Activated B cell treated with CpG ODN at 0.5 μM for 24 hours (primary cell): ENCODE data around the gene DEPDC4. TPM values are rescaled to one million over a fixed set of nuclear protein-coding genes. Genes with fewer than 3 reads are reported as not detected.

ENCODE experiments used
- ATAC-seq: fragments of 200-7000 bp; cut with Tn5 transposase; one replicate; pipeline ENCODE4 v1.10.0; 2021; ENCODE audit warnings: low read depth, mild to moderate bottlenecking, moderate library complexity
- CTCF ChIA-PET: fragments of 350-600 bp; sonication (Branson Sonifier 250); formaldehyde crosslinking; loops from one replicate; lab custom pipeline; 2021; ENCODE audit warnings: antibody characterized with exemption; lab: Charles Lee
- POLR2A ChIA-PET: fragments of 350-600 bp; sonication (Branson Sonifier 250); formaldehyde crosslinking; loops from one replicate; lab custom pipeline; 2021; ENCODE audit warnings: antibody characterized with exemption; lab: Charles Lee
- DNase-seq: peaks from one replicate; pipeline ENCODE4 v3.0.0; 2022
- H3K27ac Mint-ChIP-seq: one replicate; pipeline ENCODE4 v1.8.0; 2020; ENCODE audit warnings: mixed read lengths
- H3K27me3 Mint-ChIP-seq: one replicate; pipeline ENCODE4 v1.8.0; 2021; ENCODE audit warnings: mixed read lengths
- H3K36me3 Mint-ChIP-seq: one replicate; pipeline ENCODE4 v1.8.0; 2021; ENCODE audit warnings: low read depth, mixed read lengths
- H3K4me1 Mint-ChIP-seq: one replicate; pipeline ENCODE4 v1.8.0; 2021; ENCODE audit warnings: mixed read lengths
- H3K4me3 Mint-ChIP-seq: one replicate; pipeline ENCODE4 v1.8.0; 2020; ENCODE audit warnings: mild to moderate bottlenecking, mixed read lengths
- H3K9me3 Mint-ChIP-seq: one replicate; pipeline ENCODE4 v1.8.0; 2020; ENCODE audit warnings: mixed read lengths
- intact Hi-C: fragments of 100-400 bp; cut with micrococcal nuclease; formaldehyde crosslinking; loops from one replicate; pipeline ENCODE4 v1.15.1; 2024
- total RNA-seq: library from RNA; stranded (reverse); gene quantifications from 2 replicates; pipeline ENCODE4 v1.2.3, GENCODE V29; 2022
- TF ChIP-seq, protein P1 (sequence below): fragments of 200-600 bp; IDR thresholded peaks from one replicate; pipeline ENCODE4 v1.8.0; 2022; ENCODE audit warnings: antibody characterized with exemption, mild to moderate bottlenecking

The DEPDC4 gene
- total RNA-seq, 1 donor from 2014 or later, result 0.49 TPM

DNA sequence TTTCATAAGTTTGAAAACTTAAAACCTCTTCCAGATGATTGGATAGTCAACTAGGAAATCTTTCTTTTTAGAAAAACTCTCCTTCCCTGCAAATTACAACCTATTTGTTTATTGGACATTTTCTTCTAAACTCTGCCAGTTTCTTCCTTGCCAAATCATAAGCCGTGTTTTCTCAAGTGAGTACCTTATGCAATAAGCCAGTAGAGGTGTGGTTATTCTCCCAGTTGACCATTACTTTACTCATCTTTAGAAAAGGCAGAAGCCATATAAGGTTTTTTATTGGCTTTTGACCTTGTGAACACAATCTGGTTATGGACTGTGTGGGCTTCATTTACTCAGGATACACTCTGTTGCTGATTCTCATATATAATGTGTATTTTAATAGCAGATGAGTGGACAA is 51.7 kb downstream of the DEPDC4 start:
- no peaks in the 10 kb centered on the region for H3K27me3 Mint-ChIP-seq
- no peaks in the 10 kb centered on the region for H3K9me3 Mint-ChIP-seq
- intact Hi-C loops, result no loop called here
- no peak for ATAC-seq
- H3K27ac Mint-ChIP-seq, result no peak overlapping the region
- H3K4me3 Mint-ChIP-seq, result no peak overlapping the region
- POLR2A ChIA-PET, result no interaction called here
- peaks cover 74% of the 10 kb centered on the region for H3K36me3 Mint-ChIP-seq
- H3K4me1 Mint-ChIP-seq, result peaks cover 4% of the 10 kb centered on the region
- CTCF ChIA-PET, result no interaction called here
- TF ChIP-seq, protein P1, sequence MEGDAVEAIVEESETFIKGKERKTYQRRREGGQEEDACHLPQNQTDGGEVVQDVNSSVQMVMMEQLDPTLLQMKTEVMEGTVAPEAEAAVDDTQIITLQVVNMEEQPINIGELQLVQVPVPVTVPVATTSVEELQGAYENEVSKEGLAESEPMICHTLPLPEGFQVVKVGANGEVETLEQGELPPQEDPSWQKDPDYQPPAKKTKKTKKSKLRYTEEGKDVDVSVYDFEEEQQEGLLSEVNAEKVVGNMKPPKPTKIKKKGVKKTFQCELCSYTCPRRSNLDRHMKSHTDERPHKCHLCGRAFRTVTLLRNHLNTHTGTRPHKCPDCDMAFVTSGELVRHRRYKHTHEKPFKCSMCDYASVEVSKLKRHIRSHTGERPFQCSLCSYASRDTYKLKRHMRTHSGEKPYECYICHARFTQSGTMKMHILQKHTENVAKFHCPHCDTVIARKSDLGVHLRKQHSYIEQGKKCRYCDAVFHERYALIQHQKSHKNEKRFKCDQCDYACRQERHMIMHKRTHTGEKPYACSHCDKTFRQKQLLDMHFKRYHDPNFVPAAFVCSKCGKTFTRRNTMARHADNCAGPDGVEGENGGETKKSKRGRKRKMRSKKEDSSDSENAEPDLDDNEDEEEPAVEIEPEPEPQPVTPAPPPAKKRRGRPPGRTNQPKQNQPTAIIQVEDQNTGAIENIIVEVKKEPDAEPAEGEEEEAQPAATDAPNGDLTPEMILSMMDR, result no peak
- DNase-seq, result no peak

DNA sequence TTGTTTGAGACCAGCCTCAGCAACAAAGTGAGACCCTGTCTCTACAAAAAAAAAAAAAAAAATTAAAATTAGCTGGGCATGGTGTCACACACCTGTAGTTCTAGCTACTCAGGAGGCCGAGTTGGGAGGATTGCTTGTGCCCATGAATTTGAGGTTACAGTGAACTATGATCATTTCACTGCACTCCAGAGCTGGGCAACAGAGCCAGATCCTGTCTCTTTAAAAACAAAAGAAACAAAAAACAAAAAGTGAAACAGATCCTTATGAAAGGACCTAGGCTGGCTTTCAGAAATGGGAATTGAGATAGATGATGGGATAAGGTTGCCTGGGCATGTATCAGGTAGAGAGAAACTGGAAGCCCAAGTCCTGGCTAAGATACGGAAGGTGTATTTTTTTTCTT is 52.4 kb downstream of the DEPDC4 start:
- TF ChIP-seq, protein P1, result no peak
- no peak overlapping the region for H3K4me3 Mint-ChIP-seq
- peaks cover 72% of the 10 kb centered on the region for H3K36me3 Mint-ChIP-seq
- ATAC-seq (no peak), DNase-seq (no peak)
- H3K27ac Mint-ChIP-seq, result no peak overlapping the region
- intact Hi-C loops, result no loop called here
- no peaks in the 10 kb centered on the region for H3K27me3 Mint-ChIP-seq
- CTCF ChIA-PET, result no interaction called here
- peaks cover 4% of the 10 kb centered on the region for H3K4me1 Mint-ChIP-seq
- no peaks in the 10 kb centered on the region for H3K9me3 Mint-ChIP-seq
- POLR2A ChIA-PET, result no interaction called here

- H3K4me1 Mint-ChIP-seq, result peaks cover 4% of the 10 kb centered on the region
- POLR2A ChIA-PET, result no interaction called here
These were observed 53.6 kb downstream of the DEPDC4 start for GRCh38 chr12:100213016-100213891.

DNA sequence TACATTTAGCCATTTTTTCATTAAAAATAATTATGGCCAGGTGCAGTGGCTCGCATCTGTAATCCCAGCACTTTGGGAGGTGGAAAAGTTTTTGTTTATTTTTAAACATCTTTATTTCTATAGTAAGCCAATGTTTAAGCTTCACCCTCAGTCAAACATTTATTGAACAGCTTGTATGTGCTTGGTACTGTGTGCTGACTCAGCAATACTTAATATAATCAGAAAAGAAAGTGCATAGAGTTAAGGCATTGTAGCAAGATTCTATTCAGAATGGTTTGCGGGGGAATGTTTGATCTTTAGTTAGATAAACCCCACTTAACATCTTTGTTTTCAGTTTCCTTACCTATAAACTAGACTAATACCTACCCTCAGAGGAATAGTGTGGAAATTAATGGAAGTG is 55.2 kb downstream of the DEPDC4 start:
- intact Hi-C loops, result no loop called here
- no peaks in the 10 kb centered on the region for H3K9me3 Mint-ChIP-seq
- peaks cover 80% of the 10 kb centered on the region for H3K36me3 Mint-ChIP-seq
- DNase-seq, result no peak
- no peak for ATAC-seq
- H3K27me3 Mint-ChIP-seq, result no peaks in the 10 kb centered on the region
- no peak overlapping the region for H3K27ac Mint-ChIP-seq
- TF ChIP-seq, protein P1, result no peak
- ChIA-PET CTCF (no interaction called here), POLR2A (no interaction called here)
- peaks cover 4% of the 10 kb centered on the region for H3K4me1 Mint-ChIP-seq
- no peak overlapping the region for H3K4me3 Mint-ChIP-seq

More at GRCh38 chr12:100213016-100213891, 53.6 kb downstream of the DEPDC4 start:
- TF ChIP-seq, protein P1, result no peak
- no peak for DNase-seq
- ATAC-seq, result no peak
- CTCF ChIA-PET, result no interaction called here
- Mint-ChIP-seq H3K27ac (no peak overlapping the region), H3K36me3 (peaks cover 75% of the 10 kb centered on the region), H3K4me3 (no peak overlapping the region), H3K9me3 (no peaks in the 10 kb centered on the region), H3K27me3 (no peaks in the 10 kb centered on the region)
- intact Hi-C loops, result no loop called here

DNA sequence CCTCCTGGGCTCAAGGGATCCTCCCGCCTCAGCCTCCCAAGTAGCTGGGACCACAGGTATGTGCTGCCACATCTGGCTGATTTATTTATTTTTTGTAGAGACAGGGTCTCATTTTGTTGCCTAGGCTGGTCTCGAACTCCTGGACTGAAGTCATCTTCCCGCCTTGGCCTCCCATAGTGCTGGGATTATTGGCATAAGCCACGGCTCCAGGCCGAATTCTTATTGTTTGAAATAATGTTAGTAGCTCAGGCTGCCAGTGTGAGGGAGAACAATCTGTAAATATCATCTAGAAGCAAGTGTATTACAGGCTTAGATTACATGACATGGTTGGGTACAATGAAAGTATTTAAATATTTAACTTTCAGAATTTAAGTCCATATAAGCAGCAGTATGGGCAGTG is 58.0 kb downstream of the DEPDC4 start:
- H3K36me3 Mint-ChIP-seq, result peaks cover 68% of the 10 kb centered on the region
- no peaks in the 10 kb centered on the region for H3K4me1 Mint-ChIP-seq
- ChIA-PET POLR2A (no interaction called here), CTCF (no interaction called here)
- no peaks in the 10 kb centered on the region for H3K9me3 Mint-ChIP-seq
- intact Hi-C loops, result loop anchor here (10.0 kb wide), 1 partner anchor 154 kb away; no protein-coding TSS in a partner anchor
- DNase-seq (no peak), ATAC-seq (no peak)
- no peak overlapping the region for H3K27ac Mint-ChIP-seq
- TF ChIP-seq, protein P1, result no peak
- H3K4me3 Mint-ChIP-seq, result no peak overlapping the region
- no peaks in the 10 kb centered on the region for H3K27me3 Mint-ChIP-seq
